IPS-NIHi11 (cell line): ENCODE results near the gene URGCP.
A peak's percentile ranks its signal among the peaks of the same experiment; 100 is the strongest.
"Not testable (repeated sequence)": the region's sequence is repeated elsewhere in the genome, so short reads cannot be mapped to it uniquely, and the experiment has no call there.

ENCODE experiments used
- DNase-seq: peaks from one replicate; pipeline ENCODE4 v3.0.0; 2012; ENCODE audit warnings: mixed read lengths, low spot score

URGCP gene

GRCh38 chr7:43872406-43873110, 33.8 kb downstream of the URGCP start:
- no peak for DNase-seq

GRCh38 chr7:43871064-43871463, 35.3 kb downstream of the URGCP start:
- no peak for DNase-seq

GRCh38 chr7:43870316-43870715, 36.1 kb downstream of the URGCP start:
- DNase-seq: no peak

- DNase-seq: no peak
These were observed 36.5 kb downstream of the URGCP start for GRCh38 chr7:43869867-43870240.

GRCh38 chr7:43869006-43869866, 37.2 kb downstream of the URGCP start, which contains the start of gene MRPS24:
TSS of gene MRPS24 (minus strand) at chr7:43869517. CDS start at chr7:43869495, 22 bp downstream.
- peak; percentile 98 for DNase-seq

GRCh38 chr7:43868681-43869005, 37.8 kb downstream of the URGCP start:
- no peak for DNase-seq

- no peak for DNase-seq
These were observed 38.2 kb downstream of the URGCP start for GRCh38 chr7:43868181-43868580.

- DNase-seq: no peak
These were observed 41.1 kb downstream of the URGCP start for GRCh38 chr7:43865277-43865676.

- no peak for DNase-seq
These were observed 42.3 kb downstream of the URGCP start for GRCh38 chr7:43864126-43864525.

GRCh38 chr7:43856996-43857395, 49.4 kb downstream of the URGCP start:
- no peak for DNase-seq

- no peak for DNase-seq
These were observed 50.1 kb downstream of the URGCP start for GRCh38 chr7:43856316-43856715.

- DNase-seq: no peak
These were observed 51.2 kb downstream of the URGCP start for GRCh38 chr7:43855176-43855575.

- no peak for DNase-seq
These were observed 54.6 kb downstream of the URGCP start for GRCh38 chr7:43851805-43852204.

GRCh38 chr7:43850348-43851116, 55.9 kb downstream of the URGCP start:
- no peak for DNase-seq

- no peak for DNase-seq
These were observed 57.3 kb downstream of the URGCP start for GRCh38 chr7:43849047-43849446.

GRCh38 chr7:43847496-43847895, 58.9 kb downstream of the URGCP start:
- no peak for DNase-seq

GRCh38 chr7:43844662-43845061, 61.7 kb downstream of the URGCP start:
- no peak for DNase-seq

- no peak for DNase-seq
These were observed 62.1 kb downstream of the URGCP start for GRCh38 chr7:43844257-43844656.

- DNase-seq: no peak
These were observed 63.1 kb downstream of the URGCP start for GRCh38 chr7:43843296-43843695.

GRCh38 chr7:43838201-43838658, 68.2 kb downstream of the URGCP start:
- no peak for DNase-seq

- DNase-seq: no peak
These were observed 71.7 kb downstream of the URGCP start for GRCh38 chr7:43834463-43835251.

GRCh38 chr7:43830917-43831316, 75.5 kb downstream of the URGCP start:
- not testable (repeated sequence) for DNase-seq
